GM18498 (cell line): Measurements from ENCODE around the gene LRBA.

Experiments used
- ATAC-seq: cut with Tn5 transposase; IDR thresholded peaks from one replicate; pipeline ENCODE4 v1.9.1; 2021; ENCODE audit warnings: mild to moderate bottlenecking, moderate library complexity; ENCODE audit not compliant: unreplicated experiment

The LRBA gene

GRCh38 chr4:150259861-150260567, 755.1 kb downstream of the LRBA start:
- no peak for ATAC-seq

- no peak for ATAC-seq
Measured at GRCh38 chr4:150258569-150258968, 756.5 kb downstream of the LRBA start.

DNA sequence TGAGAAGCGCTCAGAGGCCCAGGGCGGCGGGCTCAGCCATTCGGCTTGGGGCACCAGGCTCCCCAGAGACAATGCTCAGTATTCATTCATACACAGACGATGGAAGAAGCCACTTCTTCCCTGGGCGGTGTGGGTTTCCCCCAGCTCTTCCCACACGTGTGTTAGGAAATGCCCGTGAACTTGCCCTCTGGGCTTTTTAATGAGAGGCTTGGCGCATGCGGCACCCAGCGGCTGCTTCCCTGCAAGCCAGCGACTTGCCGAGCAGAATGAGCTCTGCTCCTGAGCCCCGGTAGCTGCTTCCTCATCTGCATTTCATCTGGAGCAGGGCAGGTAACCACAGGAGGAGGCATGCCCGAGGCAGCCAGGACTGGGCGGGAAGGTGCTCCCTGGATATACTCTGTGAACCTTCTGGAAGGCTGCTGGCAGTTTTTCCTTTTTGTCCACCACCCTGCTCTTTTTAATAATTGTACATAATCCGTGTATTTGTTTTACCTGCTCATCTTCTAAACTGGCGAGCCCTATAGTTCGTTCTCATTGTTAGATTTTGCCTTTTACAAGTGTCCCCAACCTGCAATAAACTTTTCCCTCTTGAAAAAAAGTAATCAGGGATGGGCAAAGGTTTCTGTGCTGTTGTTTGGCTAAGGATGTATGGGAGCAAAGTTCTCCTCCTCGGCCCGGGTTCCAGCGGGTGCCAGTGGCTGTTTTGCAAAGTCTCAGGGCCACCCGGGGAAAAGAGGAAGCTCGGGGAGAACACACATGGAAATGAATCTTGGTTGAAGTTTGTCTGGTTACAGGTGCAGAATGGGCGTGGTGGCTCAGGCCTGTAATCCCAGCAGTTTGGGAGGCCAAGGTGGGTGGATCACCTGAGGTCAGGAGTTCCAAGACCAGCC, 758.0 kb downstream of the LRBA start:
- no peak for ATAC-seq

DNA sequence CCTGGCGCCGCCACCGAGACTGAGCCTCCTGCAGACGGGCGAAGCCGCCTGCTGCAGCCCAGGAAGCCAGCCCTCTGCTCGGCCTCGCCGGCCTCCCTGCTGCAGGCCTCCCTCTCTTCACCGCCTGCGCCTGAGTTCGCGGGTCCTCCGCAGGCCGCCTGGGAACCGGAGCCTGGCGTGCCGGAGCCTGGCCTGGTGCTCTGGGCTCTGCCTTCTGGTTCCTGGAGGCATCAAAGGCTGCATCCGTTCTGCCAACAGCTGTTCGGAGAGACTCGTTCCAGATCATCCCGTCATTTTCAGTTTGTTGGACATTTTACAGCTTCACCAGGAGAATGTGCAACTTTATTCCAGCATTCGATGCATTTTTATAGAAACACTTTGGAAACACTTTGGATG, 758.9 kb downstream of the LRBA start:
- ATAC-seq = no peak

DNA sequence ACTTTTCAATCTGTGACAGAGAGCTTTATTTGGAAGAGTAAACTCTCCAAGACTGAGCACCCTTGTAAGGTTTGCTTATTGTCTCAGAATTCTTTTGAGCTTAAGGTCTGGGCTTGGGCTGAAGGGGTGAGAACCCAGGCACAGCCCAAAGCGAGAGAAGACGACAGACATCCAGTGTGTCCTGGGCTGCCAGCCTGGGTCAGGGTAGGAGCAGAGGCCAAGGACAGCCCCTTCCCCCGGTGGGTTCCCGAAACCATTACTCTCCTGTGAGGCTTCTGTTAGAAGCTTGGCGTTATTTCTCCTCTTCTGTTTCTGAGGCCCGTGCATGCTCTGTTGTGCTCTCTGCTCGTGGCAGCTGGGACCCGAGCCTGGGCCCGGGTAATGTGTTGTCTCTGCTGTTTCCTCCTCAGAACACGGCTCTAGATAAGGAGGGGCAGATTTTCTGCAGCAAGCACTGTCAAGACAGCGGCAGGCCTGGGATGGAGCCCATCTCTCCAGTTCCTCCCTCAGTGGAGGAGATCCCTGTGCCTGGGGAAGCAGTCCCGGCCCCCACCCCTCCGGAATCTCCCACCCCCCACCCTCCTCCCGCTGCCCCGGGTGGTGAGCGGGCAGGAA, 759.4 kb downstream of the LRBA start:
- ATAC-seq = no peak

GRCh38 chr4:150253965-150254630, 761.0 kb downstream of the LRBA start:
- ATAC-seq = no peak

DNA sequence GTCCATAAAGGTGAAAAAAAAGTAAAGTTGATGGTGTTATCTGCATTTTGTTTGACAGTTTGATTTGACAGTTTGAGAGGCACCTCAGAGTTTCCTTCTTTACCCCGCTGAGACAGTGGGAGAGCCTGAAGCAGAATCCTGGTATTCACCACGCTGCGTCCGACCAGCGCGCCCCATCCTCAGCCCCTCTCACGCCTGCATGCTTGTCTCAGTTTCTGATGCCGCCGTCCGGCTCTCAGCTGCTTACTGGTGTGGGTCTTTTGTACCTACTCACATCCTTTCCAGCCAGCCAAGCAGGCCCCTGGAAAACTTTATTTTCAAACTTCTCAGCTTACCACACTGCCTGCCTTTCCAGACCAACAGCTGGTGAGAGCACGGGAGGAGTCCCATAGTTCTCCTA, 761.7 kb downstream of the LRBA start:
- no peak for ATAC-seq

DNA sequence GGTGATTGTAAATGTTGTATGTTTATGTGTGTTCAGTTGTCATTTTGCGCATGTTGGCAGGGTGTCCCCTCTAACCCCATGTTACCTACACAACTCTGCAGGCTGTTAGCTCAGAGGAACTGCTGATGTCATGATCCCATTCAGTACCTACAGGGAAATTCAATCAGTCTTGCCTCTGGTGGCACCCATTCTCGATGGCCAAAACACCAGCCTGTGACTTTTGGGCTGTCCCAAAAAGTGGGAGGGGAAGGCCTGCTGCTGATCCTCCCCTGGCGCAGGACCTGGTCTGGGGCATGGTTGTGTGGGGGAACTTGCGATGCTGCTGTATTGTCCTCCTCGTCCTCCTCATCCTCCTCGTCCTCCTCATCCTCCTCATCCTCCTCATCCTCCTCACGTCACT, 762.3 kb downstream of the LRBA start:
- ATAC-seq = no peak

- no peak for ATAC-seq
Measured at GRCh38 chr4:150252306-150252705, 762.8 kb downstream of the LRBA start.

GRCh38 chr4:150251752-150252190, 763.3 kb downstream of the LRBA start:
- no peak for ATAC-seq

- no peak for ATAC-seq
Measured at GRCh38 chr4:150250998-150251651, 764.0 kb downstream of the LRBA start.

DNA sequence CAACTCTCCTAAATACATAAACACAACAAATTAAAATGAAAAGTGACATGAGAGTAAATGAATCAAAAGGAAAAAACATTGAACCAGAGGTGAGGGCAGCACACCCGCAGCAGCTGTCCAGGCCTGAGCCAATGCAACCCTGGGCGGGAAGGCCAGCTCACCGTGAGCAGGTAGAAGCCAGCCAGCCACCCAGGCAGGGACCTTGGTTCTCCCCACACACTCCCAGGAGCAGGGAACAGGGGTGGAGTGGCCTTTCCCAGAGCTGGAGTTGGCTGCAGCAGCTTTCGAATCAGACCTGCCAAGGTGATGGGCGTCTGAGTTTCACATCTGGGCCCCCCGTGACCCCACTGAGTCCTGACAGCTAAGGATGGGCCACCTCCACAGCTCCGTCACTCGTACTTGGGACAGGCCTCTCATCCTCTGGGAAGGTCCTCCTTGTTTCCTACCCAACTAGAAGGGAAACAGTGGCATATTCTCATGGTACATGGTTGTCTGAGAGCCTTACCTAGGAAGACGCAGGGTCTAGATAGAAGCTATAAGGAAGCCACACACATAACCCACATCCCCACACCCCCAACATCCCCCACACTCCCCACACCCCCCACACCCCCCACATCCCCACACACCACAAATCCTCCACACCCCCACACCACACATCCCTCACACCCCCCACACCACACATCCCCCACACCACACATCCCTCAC, 764.6 kb downstream of the LRBA start:
- ATAC-seq = no peak

GRCh38 chr4:150248181-150248580, 766.9 kb downstream of the LRBA start:
- ATAC-seq = no peak

GRCh38 chr4:150247184-150247583, 767.9 kb downstream of the LRBA start:
- ATAC-seq = no peak

GRCh38 chr4:150244600-150244999, 770.5 kb downstream of the LRBA start:
- no peak for ATAC-seq

DNA sequence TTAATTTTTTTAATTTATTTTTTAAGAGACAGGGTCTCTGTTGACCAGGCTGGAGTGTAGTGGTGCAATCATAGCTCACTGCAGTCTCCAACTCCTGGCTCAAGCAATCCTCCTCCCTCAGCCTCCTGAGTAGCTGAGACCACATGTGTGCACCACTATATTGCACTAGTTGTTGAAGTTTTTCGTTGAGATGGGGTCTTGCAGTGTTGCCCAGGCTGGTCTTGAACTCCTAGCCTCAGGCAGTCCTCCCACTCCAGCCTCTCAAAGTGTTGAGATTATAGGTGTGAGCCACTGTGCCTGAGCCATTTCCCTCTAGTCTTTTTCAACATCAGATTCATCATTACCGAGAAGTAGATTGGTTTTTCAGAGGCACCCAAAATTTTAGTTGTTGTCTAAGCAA, 771.2 kb downstream of the LRBA start:
- no peak for ATAC-seq

DNA sequence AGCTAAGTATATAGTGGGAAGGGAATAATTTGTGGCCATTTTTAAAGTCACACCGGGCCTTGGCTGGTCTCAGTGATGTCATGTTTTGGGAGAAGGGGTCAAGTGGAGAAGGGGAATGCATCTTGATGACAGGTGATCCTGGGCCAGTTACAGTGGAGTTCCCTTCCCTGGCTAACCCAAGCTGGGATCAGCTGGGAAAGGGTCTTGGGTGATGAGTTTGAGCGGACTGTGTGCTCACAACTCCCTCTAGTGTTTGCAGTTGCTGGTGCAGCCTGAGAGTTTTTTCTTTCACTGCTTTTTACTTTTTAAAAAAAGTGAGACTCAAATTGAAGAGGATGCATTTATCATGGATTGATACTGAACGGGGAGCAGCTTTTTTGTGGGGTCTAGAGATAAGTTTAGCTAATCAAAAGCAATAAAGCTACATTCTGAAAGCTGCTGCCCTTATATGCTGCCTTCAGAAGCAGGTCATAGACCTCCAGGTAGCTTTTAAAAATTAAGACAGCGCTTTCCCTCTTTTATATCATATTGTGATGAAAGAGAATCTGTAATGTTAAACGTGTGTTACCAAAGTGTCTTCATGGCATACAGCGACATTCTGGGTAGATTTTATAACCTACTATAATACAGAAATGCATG, 772.1 kb downstream of the LRBA start:
- peak; percentile 53 for ATAC-seq

- no peak for ATAC-seq
Measured at GRCh38 chr4:150240011-150240410, 775.1 kb downstream of the LRBA start.

- ATAC-seq = no peak
Measured at GRCh38 chr4:150238591-150238990, 776.5 kb downstream of the LRBA start.
